HEK293 (cell line): ENCODE data around the gene ILKAP.

Source experiments
- YY1 ChIP-seq: fragments of 450-650 bp; formaldehyde crosslinking; IDR thresholded peaks from 2 replicates; pipeline ENCODE4 v1.5.1; 2018; ENCODE audit warnings: missing biosample characterization, missing genetic modification characterization
- ZBTB1 ChIP-seq: fragments of 450-650 bp; formaldehyde crosslinking; IDR thresholded peaks from 2 replicates; pipeline ENCODE4 v1.5.1; 2016; ENCODE audit warnings: missing biosample characterization, missing genetic modification characterization

GRCh38 chr2:238136820-238137537, 66.5 kb downstream of the ILKAP start:
- TF ChIP-seq ZBTB1 (tag by site-specific recombination) (no peak), YY1 (tag by site-specific recombination) (no peak)
